HPDE6-E6E7 (cell line): ENCODE results near the gene GAA.

Experiments
- DNase-seq: peaks from one replicate; pipeline ENCODE4 v3.0.0; 2011; ENCODE audit warnings: missing footprints; ENCODE audit errors: extremely low spot score

Gene GAA

GRCh38 chr17:80117491-80118401 is 16.4 kb downstream of the GAA start:
- no peak for DNase-seq

- no peak for DNase-seq
Observed at GRCh38 chr17:80118601-80119270, 17.4 kb downstream of the GAA start.

- no peak for DNase-seq
Observed at GRCh38 chr17:80119271-80119791, 17.9 kb downstream of the GAA start.

GRCh38 chr17:80119839-80120238 is 18.5 kb downstream of the GAA start:
- DNase-seq = no peak

- no peak for DNase-seq
Observed at GRCh38 chr17:80122026-80122575, 20.7 kb downstream of the GAA start.

GRCh38 chr17:80122926-80123505 is 21.6 kb downstream of the GAA start:
- no peak for DNase-seq

GRCh38 chr17:80123791-80124190 is 22.4 kb downstream of the GAA start:
- DNase-seq = no peak

GRCh38 chr17:80124351-80124981 is 23.1 kb downstream of the GAA start:
- DNase-seq = no peak

GRCh38 chr17:80125656-80126448 is 24.5 kb downstream of the GAA start:
- no peak for DNase-seq

GRCh38 chr17:80126449-80126715 is 25.0 kb downstream of the GAA start:
- DNase-seq = no peak

- DNase-seq = no peak
Observed at GRCh38 chr17:80129006-80129565, 27.7 kb downstream of the GAA start.

- no peak for DNase-seq
Observed at GRCh38 chr17:80130992-80131391, 29.6 kb downstream of the GAA start.

- DNase-seq = no peak
Observed at GRCh38 chr17:80132906-80133625, 31.7 kb downstream of the GAA start.

- DNase-seq = no peak
Observed at GRCh38 chr17:80133626-80133970, 32.2 kb downstream of the GAA start.

GRCh38 chr17:80137131-80137530 is 35.8 kb downstream of the GAA start:
- DNase-seq = no peak

- DNase-seq = no peak
Observed at GRCh38 chr17:80138856-80139426, 37.6 kb downstream of the GAA start.

GRCh38 chr17:80141463-80142165 is 40.2 kb downstream of the GAA start:
- no peak for DNase-seq

- DNase-seq = no peak
Observed at GRCh38 chr17:80142929-80143328, 41.5 kb downstream of the GAA start.
